Bronchial epithelial cell (primary cell): ENCODE results near the gene WDR3. TPM values are rescaled to one million over a fixed set of nuclear protein-coding genes. Genes with fewer than 3 reads are reported as not detected.
A peak's percentile ranks its signal among the peaks of the same experiment; 100 is the strongest.

Experiments used
- DNase-seq: peaks from one replicate; pipeline ENCODE4 v3.0.0-alpha.2; 2010; ENCODE audit warnings: low read depth
- FAIRE-seq: peaks from 2 replicates; lab custom pipeline; 2011; peaks lifted over from hg19 to GRCh38; lab: Jason Lieb, UNC
- H3K27me3 ChIP-seq: 2 replicates; pipeline ENCODE4 v1.5.1; 2011; ENCODE audit warnings: low read length; ENCODE audit not compliant: control insufficient read depth, insufficient read depth
- H3K36me3 ChIP-seq: 2 replicates; pipeline ENCODE4 v1.5.1; 2011; ENCODE audit warnings: low read length; ENCODE audit not compliant: control insufficient read depth, insufficient read depth
- H3K4me3 ChIP-seq: 2 replicates; pipeline ENCODE4 v1.5.1; 2011; ENCODE audit warnings: mild to moderate bottlenecking, low read depth, low read length, control low read depth
- CTCF ChIP-seq: IDR thresholded peaks from 2 replicates; pipeline ENCODE4 v1.5.1; 2011; ENCODE audit warnings: mild to moderate bottlenecking, moderate library complexity, low read length, control low read depth, inconsistent platforms; ENCODE audit not compliant: insufficient read depth, severe bottlenecking
- total RNA-seq: library from RNA; depleted of rRNA; stranded (reverse); fragments of >200 nt; gene quantifications from 2 replicates; pipeline ENCODE4 v1.2.1, GENCODE V29; 2014

Gene WDR3
- total RNA-seq, 1 donor from 2014 or later, result 38.2 TPM

GRCh38 chr1:117952386-117952785, 22.8 kb downstream of the WDR3 start:
- FAIRE-seq (no peak), DNase-seq (no peak)
- H3K36me3 ChIP-seq, result peaks cover 19% of the 10 kb centered on the region
- no peaks in the 10 kb centered on the region for H3K27me3 ChIP-seq
- TF ChIP-seq CTCF, result no peak
- no peak overlapping the region for H3K4me3 ChIP-seq

- no peak for FAIRE-seq
- Histone ChIP-seq H3K4me3 (no peak overlapping the region), H3K27me3 (no peaks in the 10 kb centered on the region), H3K36me3 (peaks cover 8% of the 10 kb centered on the region)
- no peak for DNase-seq
- TF ChIP-seq CTCF, result no peak
Measured at GRCh38 chr1:117959364-117959763, 29.8 kb downstream of the WDR3 start.

GRCh38 chr1:117964290-117965038, 34.9 kb downstream of the WDR3 start:
- Histone ChIP-seq H3K4me3 (no peak overlapping the region), H3K27me3 (no peaks in the 10 kb centered on the region), H3K36me3 (peaks cover 3% of the 10 kb centered on the region)
- FAIRE-seq (no peak), DNase-seq (no peak)
- no peak for TF ChIP-seq CTCF

GRCh38 chr1:117967477-117967876, 37.9 kb downstream of the WDR3 start:
- peak; percentile 38 for TF ChIP-seq CTCF
- no peak for FAIRE-seq
- Histone ChIP-seq H3K36me3 (peaks cover 2% of the 10 kb centered on the region), H3K27me3 (no peaks in the 10 kb centered on the region), H3K4me3 (no peak overlapping the region)
- peak; percentile 60 for DNase-seq

- H3K36me3 ChIP-seq, result no peaks in the 10 kb centered on the region
- no peak for TF ChIP-seq CTCF
- no peaks in the 10 kb centered on the region for H3K27me3 ChIP-seq
- FAIRE-seq (no peak), DNase-seq (peak; percentile 74)
- H3K4me3 ChIP-seq, result no peak overlapping the region
Measured at GRCh38 chr1:117967881-117968280, 38.3 kb downstream of the WDR3 start.

GRCh38 chr1:117970252-117970651, 40.7 kb downstream of the WDR3 start:
- no peak overlapping the region for H3K4me3 ChIP-seq
- DNase-seq (no peak), FAIRE-seq (no peak)
- no peak for TF ChIP-seq CTCF
- no peaks in the 10 kb centered on the region for H3K36me3 ChIP-seq
- H3K27me3 ChIP-seq, result no peaks in the 10 kb centered on the region
